ENCODE data around the gene PTPRM. TPM values are rescaled to one million over a fixed set of nuclear protein-coding genes. Genes with fewer than 3 reads are reported as not detected.

The PTPRM gene
- total and polyA plus RNA-seq, 4 donors: 9.2 to 23.0 (median 12.7) TPM

DNA sequence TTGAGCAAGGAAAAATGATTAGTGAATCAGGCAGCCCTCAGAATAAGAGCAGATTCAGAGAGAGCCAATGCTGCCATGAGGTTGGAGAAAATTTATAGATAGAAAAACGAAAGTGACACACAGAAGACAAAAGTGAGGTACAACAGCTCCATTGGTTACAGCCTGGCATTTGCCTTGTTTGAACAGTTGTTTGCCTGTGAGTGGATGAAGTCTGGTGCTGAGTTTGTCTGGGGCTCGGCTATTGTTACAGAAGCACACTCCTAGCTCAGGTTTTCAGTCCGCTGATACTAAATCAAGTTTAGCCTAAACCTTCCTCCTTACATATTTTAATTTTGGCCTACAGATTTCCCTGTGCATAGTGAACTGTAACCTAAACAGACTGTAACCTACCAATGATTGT lies 654.3 kb downstream of the PTPRM start:
- H3K27me3 ChIP-seq (ENCODE audit: control insufficient read depth in 4 of 4, insufficient read depth in 4 of 4, low read length in 3 of 4): no peaks in the 10 kb centered on the region
- H3K27ac ChIP-seq (ENCODE audit: low read depth in 1 of 2, low read length in 2 of 2): no peak overlapping the region
- no peak overlapping the region for H3K4me3 ChIP-seq (ENCODE audit: low read depth in 1 of 3, low read length in 3 of 3)
- no peak for DNase-seq (ENCODE audit: low spot score)
- no peaks in the 10 kb centered on the region for H3K36me3 ChIP-seq (ENCODE audit: control insufficient read depth in 4 of 4, insufficient read depth in 3 of 4, low read depth in 1 of 4, low read length in 3 of 4)
- 85% methylated on average over 3 of the region's 3 CpGs for WGBS
- peaks cover 0 to 2% (median under 1%) of the 10 kb centered on the region in 4 donors for H3K9me3 ChIP-seq (ENCODE audit: control insufficient read depth in 4 of 4, low read length in 3 of 4)
- no peaks in the 10 kb centered on the region for H3K4me1 ChIP-seq (ENCODE audit: control insufficient read depth in 4 of 4, insufficient read depth in 4 of 4, low read length in 3 of 4)
- no peak overlapping the region for H3K9ac ChIP-seq (ENCODE audit: low read depth in 1 of 2, low read length in 2 of 2)
- TF ChIP-seq SP1 (IDR thresholded peaks at IDR 0.05): no peak
- TF ChIP-seq FOXA2 (IDR thresholded peaks at IDR 0.05): no peak
- no peak for TF ChIP-seq HNF4A (conservative IDR thresholded peaks at IDR 0.05)
- TF ChIP-seq, protein P1, sequence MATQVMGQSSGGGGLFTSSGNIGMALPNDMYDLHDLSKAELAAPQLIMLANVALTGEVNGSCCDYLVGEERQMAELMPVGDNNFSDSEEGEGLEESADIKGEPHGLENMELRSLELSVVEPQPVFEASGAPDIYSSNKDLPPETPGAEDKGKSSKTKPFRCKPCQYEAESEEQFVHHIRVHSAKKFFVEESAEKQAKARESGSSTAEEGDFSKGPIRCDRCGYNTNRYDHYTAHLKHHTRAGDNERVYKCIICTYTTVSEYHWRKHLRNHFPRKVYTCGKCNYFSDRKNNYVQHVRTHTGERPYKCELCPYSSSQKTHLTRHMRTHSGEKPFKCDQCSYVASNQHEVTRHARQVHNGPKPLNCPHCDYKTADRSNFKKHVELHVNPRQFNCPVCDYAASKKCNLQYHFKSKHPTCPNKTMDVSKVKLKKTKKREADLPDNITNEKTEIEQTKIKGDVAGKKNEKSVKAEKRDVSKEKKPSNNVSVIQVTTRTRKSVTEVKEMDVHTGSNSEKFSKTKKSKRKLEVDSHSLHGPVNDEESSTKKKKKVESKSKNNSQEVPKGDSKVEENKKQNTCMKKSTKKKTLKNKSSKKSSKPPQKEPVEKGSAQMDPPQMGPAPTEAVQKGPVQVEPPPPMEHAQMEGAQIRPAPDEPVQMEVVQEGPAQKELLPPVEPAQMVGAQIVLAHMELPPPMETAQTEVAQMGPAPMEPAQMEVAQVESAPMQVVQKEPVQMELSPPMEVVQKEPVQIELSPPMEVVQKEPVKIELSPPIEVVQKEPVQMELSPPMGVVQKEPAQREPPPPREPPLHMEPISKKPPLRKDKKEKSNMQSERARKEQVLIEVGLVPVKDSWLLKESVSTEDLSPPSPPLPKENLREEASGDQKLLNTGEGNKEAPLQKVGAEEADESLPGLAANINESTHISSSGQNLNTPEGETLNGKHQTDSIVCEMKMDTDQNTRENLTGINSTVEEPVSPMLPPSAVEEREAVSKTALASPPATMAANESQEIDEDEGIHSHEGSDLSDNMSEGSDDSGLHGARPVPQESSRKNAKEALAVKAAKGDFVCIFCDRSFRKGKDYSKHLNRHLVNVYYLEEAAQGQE (IDR thresholded peaks at IDR 0.05): no peak
- no peak for TF ChIP-seq YY1 (IDR thresholded peaks at IDR 0.05)
- TF ChIP-seq TAF1 (conservative IDR thresholded peaks at IDR 0.05): no peak
- no peak for TF ChIP-seq GABPA (IDR thresholded peaks at IDR 0.05 in 1 of 2, conservative IDR thresholded peaks at IDR 0.05 in 1 of 2)
- TF ChIP-seq, protein P2, sequence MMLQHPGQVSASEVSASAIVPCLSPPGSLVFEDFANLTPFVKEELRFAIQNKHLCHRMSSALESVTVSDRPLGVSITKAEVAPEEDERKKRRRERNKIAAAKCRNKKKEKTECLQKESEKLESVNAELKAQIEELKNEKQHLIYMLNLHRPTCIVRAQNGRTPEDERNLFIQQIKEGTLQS (IDR thresholded peaks at IDR 0.05): no peak
- TF ChIP-seq HNF4G (IDR thresholded peaks at IDR 0.05): no peak
- no peak for TF ChIP-seq RAD21 (IDR thresholded peaks at IDR 0.05)

DNA sequence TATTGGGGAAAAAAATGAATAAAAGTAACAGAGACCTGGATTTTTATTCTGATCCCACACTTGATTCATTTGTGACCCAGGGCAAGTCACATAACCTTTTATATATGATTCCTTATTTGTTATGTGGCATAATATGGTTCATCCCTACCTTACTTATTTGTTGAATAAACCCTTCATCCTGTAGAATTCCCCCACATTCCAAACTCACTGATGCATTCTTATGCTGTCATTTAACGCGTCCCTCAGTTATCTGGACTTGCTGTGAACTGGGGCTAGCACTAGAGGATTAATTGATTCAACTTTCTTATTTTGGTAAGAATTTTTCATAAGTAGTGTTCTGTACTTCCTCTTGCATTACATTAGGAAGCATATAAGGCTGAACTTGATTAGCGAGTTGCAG lies 657.5 kb downstream of the PTPRM start:
- Histone ChIP-seq H3K4me3 (ENCODE audit: low read depth in 1 of 3, low read length in 3 of 3) (no peak overlapping the region), H3K27ac (ENCODE audit: low read depth in 1 of 2, low read length in 2 of 2) (no peak overlapping the region), H3K27me3 (ENCODE audit: control insufficient read depth in 4 of 4, insufficient read depth in 4 of 4, low read length in 3 of 4) (no peaks in the 10 kb centered on the region), H3K4me1 (ENCODE audit: control insufficient read depth in 4 of 4, insufficient read depth in 4 of 4, low read length in 3 of 4) (no peaks in the 10 kb centered on the region), H3K9me3 (ENCODE audit: control insufficient read depth in 4 of 4, low read length in 3 of 4) (peaks cover 0 to 2% (median under 1%) of the 10 kb centered on the region in 4 donors), H3K9ac (ENCODE audit: low read depth in 1 of 2, low read length in 2 of 2) (no peak overlapping the region), H3K36me3 (ENCODE audit: control insufficient read depth in 4 of 4, insufficient read depth in 3 of 4, low read depth in 1 of 4, low read length in 3 of 4) (no peaks in the 10 kb centered on the region)
- TF ChIP-seq, protein P3, sequence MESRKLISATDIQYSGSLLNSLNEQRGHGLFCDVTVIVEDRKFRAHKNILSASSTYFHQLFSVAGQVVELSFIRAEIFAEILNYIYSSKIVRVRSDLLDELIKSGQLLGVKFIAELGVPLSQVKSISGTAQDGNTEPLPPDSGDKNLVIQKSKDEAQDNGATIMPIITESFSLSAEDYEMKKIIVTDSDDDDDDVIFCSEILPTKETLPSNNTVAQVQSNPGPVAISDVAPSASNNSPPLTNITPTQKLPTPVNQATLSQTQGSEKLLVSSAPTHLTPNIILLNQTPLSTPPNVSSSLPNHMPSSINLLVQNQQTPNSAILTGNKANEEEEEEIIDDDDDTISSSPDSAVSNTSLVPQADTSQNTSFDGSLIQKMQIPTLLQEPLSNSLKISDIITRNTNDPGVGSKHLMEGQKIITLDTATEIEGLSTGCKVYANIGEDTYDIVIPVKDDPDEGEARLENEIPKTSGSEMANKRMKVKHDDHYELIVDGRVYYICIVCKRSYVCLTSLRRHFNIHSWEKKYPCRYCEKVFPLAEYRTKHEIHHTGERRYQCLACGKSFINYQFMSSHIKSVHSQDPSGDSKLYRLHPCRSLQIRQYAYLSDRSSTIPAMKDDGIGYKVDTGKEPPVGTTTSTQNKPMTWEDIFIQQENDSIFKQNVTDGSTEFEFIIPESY (IDR thresholded peaks at IDR 0.05): no peak
- TF ChIP-seq RXRA (IDR thresholded peaks at IDR 0.05): no peak
- TF ChIP-seq SP1 (IDR thresholded peaks at IDR 0.05): no peak
- no peak for TF ChIP-seq TAF1 (conservative IDR thresholded peaks at IDR 0.05)
- TF ChIP-seq, protein P4, sequence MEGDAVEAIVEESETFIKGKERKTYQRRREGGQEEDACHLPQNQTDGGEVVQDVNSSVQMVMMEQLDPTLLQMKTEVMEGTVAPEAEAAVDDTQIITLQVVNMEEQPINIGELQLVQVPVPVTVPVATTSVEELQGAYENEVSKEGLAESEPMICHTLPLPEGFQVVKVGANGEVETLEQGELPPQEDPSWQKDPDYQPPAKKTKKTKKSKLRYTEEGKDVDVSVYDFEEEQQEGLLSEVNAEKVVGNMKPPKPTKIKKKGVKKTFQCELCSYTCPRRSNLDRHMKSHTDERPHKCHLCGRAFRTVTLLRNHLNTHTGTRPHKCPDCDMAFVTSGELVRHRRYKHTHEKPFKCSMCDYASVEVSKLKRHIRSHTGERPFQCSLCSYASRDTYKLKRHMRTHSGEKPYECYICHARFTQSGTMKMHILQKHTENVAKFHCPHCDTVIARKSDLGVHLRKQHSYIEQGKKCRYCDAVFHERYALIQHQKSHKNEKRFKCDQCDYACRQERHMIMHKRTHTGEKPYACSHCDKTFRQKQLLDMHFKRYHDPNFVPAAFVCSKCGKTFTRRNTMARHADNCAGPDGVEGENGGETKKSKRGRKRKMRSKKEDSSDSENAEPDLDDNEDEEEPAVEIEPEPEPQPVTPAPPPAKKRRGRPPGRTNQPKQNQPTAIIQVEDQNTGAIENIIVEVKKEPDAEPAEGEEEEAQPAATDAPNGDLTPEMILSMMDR (IDR thresholded peaks at IDR 0.05; ENCODE audit: low read depth, low read length, missing input control): no peak
- TF ChIP-seq FOXA2 (IDR thresholded peaks at IDR 0.05): no peak
- TF ChIP-seq NR2F2 (IDR thresholded peaks at IDR 0.05): no peak
- no peak for TF ChIP-seq HNF4G (IDR thresholded peaks at IDR 0.05)
- no peak for TF ChIP-seq FOXA1 (IDR thresholded peaks at IDR 0.05)
- no peak for TF ChIP-seq EGR1 (IDR thresholded peaks at IDR 0.05; ENCODE audit: low read depth in 2 of 2)
- no peak for TF ChIP-seq RAD21 (IDR thresholded peaks at IDR 0.05)
- TF ChIP-seq, protein P5, sequence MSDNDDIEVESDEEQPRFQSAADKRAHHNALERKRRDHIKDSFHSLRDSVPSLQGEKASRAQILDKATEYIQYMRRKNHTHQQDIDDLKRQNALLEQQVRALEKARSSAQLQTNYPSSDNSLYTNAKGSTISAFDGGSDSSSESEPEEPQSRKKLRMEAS (IDR thresholded peaks at IDR 0.05): no peak
- no peak for TF ChIP-seq GABPA (IDR thresholded peaks at IDR 0.05 in 1 of 2, conservative IDR thresholded peaks at IDR 0.05 in 1 of 2)
- TF ChIP-seq YY1 (IDR thresholded peaks at IDR 0.05): no peak
- TF ChIP-seq, protein P1 (IDR thresholded peaks at IDR 0.05): no peak
- TF ChIP-seq, protein P2 (IDR thresholded peaks at IDR 0.05): no peak
- no peak for TF ChIP-seq HNF4A (conservative IDR thresholded peaks at IDR 0.05)
- TF ChIP-seq JUND (IDR thresholded peaks at IDR 0.05): no peak
- WGBS: 95% methylated on average over 3 of the region's 3 CpGs
- DNase-seq (ENCODE audit: low spot score): no peak
